Left hindlimb (tissue), 1 donor: ENCODE results near the gene BLMH.
"Not testable (repeated sequence)": the region's sequence is repeated elsewhere in the genome, so short reads cannot be mapped to it uniquely, and the experiment has no call there.

Experiments
- DNase-seq: peaks from one replicate; pipeline ENCODE4 v3.0.0-alpha.2; 2018

BLMH gene

DNA sequence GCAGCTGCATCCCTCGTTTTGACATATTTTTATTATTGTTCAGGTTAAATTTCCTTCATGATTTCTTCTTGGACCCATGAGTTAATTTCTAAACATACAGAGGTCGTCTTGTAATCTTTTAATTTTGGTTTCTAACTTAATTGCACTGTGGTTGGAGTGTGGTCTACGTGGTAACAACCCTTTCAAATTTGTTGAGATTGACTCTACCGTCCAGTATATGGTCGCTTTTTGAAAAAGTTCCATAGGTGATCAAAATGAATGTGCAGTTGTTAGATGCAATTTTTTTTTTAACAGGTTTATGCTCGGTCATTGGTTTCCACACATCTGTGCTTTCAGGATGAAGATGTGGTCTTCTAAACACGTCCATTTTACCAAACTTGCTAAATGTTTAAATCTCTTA lies 45.3 kb downstream of the BLMH start:
- no peak for DNase-seq

- DNase-seq: no peak
Measured at GRCh38 chr17:30244853-30245385, 46.8 kb downstream of the BLMH start.

DNA sequence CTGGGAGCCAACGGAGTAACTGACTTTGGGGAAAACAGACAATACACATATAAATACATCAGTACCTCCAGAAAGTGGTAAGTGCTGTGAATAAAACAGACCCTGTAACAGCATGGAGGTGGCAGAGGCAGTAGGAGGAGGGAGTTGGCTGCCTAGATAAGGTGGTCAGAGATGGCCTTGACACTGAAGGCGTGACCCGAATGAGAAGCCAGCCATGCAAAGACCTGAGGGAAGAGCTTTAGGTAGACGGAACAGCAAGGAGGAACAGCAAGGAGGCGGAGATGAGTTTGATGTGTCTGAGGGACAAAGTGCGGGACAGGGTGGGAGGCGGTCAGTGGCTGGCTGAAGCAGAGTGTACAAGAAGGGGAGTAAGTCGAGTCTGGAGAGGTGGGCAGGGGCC lies 48.2 kb downstream of the BLMH start:
- no peak for DNase-seq

GRCh38 chr17:30243002-30243401 lies 48.7 kb downstream of the BLMH start:
- no peak for DNase-seq

- no peak for DNase-seq
Measured at GRCh38 chr17:30241051-30241450, 50.7 kb downstream of the BLMH start.

GRCh38 chr17:30240177-30240576 lies 51.6 kb downstream of the BLMH start:
- no peak for DNase-seq

- no peak for DNase-seq
Measured at GRCh38 chr17:30239089-30239462, 52.7 kb downstream of the BLMH start.

DNA sequence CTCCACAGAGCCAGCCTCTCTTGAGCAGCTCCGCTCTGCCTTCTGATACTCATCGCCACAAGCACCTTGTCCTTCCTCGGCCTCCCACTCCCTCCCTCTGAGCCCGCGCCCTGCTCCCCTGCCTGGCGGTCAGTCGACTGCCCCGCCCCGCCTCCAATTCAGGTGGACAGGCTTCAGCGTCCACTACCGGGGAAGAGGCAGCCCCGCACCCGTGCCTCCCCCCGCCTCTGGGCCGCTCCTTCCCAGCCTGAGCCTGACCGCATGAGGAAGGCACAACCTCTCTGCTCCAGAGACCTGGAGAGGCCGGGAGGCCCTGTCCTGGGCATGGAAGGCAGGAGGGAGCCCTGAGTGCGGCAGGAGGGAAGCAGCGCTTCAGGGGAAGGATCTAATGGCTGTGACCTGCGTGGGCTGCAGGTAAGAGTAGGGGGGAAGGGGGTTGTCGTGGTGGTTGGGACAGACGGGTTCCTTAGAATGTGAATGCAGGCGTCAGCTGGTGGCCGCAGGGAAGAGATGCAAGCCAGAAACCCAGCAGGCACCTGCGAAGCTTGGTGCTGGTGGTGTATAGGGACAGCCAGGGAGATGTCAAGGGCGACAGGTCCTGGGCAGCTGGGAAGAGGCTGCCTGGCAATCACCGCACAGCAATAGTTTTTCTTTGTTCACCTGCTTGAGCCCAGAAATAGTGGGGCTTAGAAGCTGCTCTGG lies 53.2 kb downstream of the BLMH start:
- no peak for DNase-seq

DNA sequence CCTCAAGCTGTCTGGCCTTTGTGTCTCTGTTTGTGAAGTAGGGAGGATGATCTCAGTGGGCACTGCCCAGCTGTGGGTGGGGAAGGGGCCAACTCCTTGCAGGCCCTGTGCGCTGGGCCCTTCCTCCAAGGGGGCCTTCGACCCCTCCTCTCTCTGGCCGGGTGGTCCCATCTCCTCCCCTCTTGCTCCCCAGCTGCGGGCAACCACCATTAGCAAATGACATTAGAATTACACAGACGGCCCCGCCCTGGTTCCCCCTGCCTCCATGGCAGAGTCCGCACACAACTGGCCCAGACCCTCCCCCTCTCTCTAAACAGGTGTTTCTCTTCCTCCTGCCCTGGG lies 53.8 kb downstream of the BLMH start:
- no peak for DNase-seq

- no peak for DNase-seq
Measured at GRCh38 chr17:30237296-30238002, 54.3 kb downstream of the BLMH start.

GRCh38 chr17:30236766-30237165 lies 55.0 kb downstream of the BLMH start:
- DNase-seq: peak; percentile 67

GRCh38 chr17:30236297-30236624 lies 55.5 kb downstream of the BLMH start:
- DNase-seq: no peak

GRCh38 chr17:30235386-30236296 lies 56.1 kb downstream of the BLMH start, which contains the start of gene SLC6A4:
SLC6A4 (minus strand) TSS chr17:30235697; CDS start chr17:30221958, 13,739 bp downstream.
- no peak for DNase-seq

DNA sequence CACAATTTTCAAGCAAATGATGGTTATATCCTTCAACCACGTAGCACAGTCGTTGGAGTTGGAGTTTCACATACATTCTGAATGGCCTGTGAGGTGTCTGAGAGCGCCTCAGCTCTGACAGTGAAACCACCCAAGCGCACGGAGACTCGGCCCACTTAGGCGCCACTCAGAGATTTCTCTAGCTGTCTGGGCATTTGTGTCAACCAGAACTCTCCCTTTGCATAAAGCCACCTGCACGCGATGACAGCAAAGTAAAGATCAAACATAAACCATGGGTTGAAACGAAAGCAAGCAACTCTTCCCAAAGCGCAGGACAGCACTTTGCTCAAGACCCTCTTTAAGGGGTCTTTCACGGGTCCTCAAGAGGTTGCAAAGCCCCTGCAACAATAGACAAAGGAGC lies 56.8 kb downstream of the BLMH start:
- DNase-seq: no peak

- DNase-seq: no peak
Measured at GRCh38 chr17:30234296-30234695, 57.4 kb downstream of the BLMH start.

- DNase-seq: no peak
Measured at GRCh38 chr17:30232824-30233427, 58.8 kb downstream of the BLMH start.

GRCh38 chr17:30232015-30232823 lies 59.5 kb downstream of the BLMH start:
- no peak for DNase-seq

GRCh38 chr17:30230596-30231125 lies 61.1 kb downstream of the BLMH start:
- no peak for DNase-seq

- not testable (repeated sequence) for DNase-seq
Measured at GRCh38 chr17:30230009-30230408, 61.7 kb downstream of the BLMH start.

GRCh38 chr17:30229012-30229411 lies 62.7 kb downstream of the BLMH start:
- DNase-seq: no peak

DNA sequence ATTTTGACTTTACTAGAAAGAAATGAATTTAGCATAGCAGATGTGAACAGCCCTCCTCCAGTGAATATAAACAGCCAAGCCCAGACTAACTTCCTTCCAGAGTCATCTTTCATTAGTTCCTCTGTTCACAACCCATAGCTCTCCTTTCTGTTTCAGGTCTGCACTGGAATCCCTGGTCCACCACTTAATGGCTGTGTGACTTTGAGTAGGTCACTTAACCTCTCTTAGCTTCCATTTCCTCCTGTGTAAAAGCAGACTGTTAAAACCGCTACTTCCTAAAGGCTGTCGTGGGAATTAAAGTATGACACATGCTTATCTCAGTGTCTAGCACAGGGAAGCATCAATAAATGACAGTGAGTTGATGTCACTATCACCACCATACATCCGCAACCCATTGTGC lies 63.7 kb downstream of the BLMH start:
- no peak for DNase-seq

GRCh38 chr17:30226878-30227277 lies 64.9 kb downstream of the BLMH start:
- no peak for DNase-seq
